Measurements from ENCODE around the gene SASS6. TPM values are rescaled to one million over a fixed set of nuclear protein-coding genes. Genes with fewer than 3 reads are reported as not detected.

SASS6 gene
- total RNA-seq, 1 experiment from 2014 or later: 9.0 TPM

DNA sequence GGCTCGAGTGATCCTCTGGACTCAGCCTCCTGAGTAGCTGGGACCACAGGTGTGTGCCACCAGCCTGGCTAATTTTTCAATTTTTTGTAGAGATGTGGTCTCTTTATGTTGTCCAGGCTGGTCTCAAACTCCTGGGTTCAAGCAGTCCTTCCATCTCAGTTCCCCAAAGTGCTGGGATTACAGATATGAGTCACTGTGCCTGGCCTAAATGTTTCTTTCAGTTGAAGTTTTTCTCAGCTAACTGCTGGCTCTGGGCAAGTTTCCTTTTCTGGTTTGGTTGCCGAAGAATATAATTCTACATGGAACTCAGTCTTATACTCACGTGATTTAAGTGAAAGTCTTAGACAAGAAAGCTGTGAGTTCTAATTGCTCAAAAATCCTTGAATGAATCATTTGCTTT is 57.0 kb downstream of the SASS6 start:
- BruUV-seq (replicated peaks): no TSS peak
- intact Hi-C loops (cut with micrococcal nuclease): no loop called here
- Histone ChIP-seq H4K20me1 (ENCODE audit: low read length) (no peaks in the 10 kb centered on the region), H3F3A (ENCODE audit: low read length, unreplicated experiment) (no peaks in the 10 kb centered on the region), H3K27ac (ENCODE audit: low read length) (no peak overlapping the region), H3K9me2 (replicated peaks; ENCODE audit: low read length) (no peaks in the 10 kb centered on the region), H3K9me3 (ENCODE audit: low read length) (no peaks in the 10 kb centered on the region), H3K4me3 (ENCODE audit: low read length) (no peak overlapping the region), H2AFZ (ENCODE audit: low read length) (no peak overlapping the region), H3K9ac (ENCODE audit: low read length) (no peak overlapping the region), H3K27me3 (ENCODE audit: low read length) (no peaks in the 10 kb centered on the region), H3K4me1 (ENCODE audit: insufficient read depth, low read length) (no peaks in the 10 kb centered on the region), H3K79me2 (ENCODE audit: low read length) (no peaks in the 10 kb centered on the region), H3K4me2 (ENCODE audit: low read length) (no peak overlapping the region), H3K36me3 (ENCODE audit: low read depth, low read length) (peaks cover 47% of the 10 kb centered on the region)
- DNase-seq: no peak
- TF ChIP-seq CTCF (conservative IDR thresholded peaks at IDR 0.05; ENCODE audit: low read depth, low read length): no peak
- no peak for TF ChIP-seq EZH2 (IDR thresholded peaks at IDR 0.05; ENCODE audit: low read length, unreplicated experiment)
- no peak for TF ChIP-seq EZH2phosphoT487 (IDR thresholded peaks at IDR 0.05; ENCODE audit: borderline replicate concordance, low read length)
- ATAC-seq: no peak
- ChIA-PET POLR2A (ENCODE audit: unreplicated experiment) (no interaction called here), CTCF (no interaction called here)

DNA sequence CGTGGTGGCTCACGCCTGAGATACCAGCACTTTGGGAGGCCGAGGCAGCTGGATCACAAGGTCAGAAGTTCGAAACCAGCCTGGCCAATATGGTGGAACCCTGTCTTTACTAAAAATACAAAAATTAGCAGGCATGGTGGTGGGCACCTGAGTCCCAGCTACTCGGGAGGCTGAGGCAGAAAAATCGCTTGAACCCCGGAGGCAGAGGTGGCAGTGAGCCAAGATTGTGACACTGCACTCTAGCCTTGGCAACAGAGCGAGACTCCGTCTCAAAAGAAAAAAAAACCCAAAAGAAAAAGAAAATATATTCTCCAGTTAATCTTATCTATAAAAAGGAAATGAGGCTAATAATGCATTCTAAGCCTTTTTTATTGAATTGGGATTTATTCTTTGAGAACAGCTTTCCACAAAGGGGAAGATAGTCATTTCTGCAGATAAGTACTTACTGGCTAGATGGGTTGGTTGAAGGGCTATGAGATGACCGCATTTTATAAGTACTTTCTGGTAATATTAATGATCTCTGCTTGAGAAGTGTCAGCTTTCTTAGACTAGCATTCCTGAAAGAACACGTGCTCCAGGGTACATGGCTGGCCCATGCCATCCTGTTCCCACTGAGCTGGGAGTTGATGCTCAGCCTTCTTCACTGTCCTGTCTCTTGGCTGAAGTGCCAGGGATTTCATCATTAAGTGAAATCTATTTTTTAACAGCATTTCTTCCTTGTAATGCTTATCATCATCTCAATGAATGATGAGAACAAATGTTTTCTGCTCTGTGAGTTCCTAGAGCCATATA is 57.9 kb downstream of the SASS6 start:
- Histone ChIP-seq H3K79me2 (ENCODE audit: low read length) (no peaks in the 10 kb centered on the region), H3K27ac (ENCODE audit: low read length) (no peak overlapping the region), H3K9me3 (ENCODE audit: low read length) (no peaks in the 10 kb centered on the region), H3K9me2 (replicated peaks; ENCODE audit: low read length) (no peaks in the 10 kb centered on the region), H3K27me3 (ENCODE audit: low read length) (no peaks in the 10 kb centered on the region), H3F3A (ENCODE audit: low read length, unreplicated experiment) (no peaks in the 10 kb centered on the region), H3K4me3 (ENCODE audit: low read length) (no peak overlapping the region), H2AFZ (ENCODE audit: low read length) (no peak overlapping the region), H3K4me2 (ENCODE audit: low read length) (no peak overlapping the region), H4K20me1 (ENCODE audit: low read length) (no peaks in the 10 kb centered on the region), H3K36me3 (ENCODE audit: low read depth, low read length) (peaks cover 44% of the 10 kb centered on the region), H3K9ac (ENCODE audit: low read length) (no peak overlapping the region), H3K4me1 (ENCODE audit: insufficient read depth, low read length) (no peaks in the 10 kb centered on the region)
- CTCF ChIA-PET: no interaction called here
- ATAC-seq: no peak
- BruUV-seq (replicated peaks): no TSS peak
- POLR2A ChIA-PET (ENCODE audit: unreplicated experiment): no interaction called here
- no peak for TF ChIP-seq EZH2 (IDR thresholded peaks at IDR 0.05; ENCODE audit: low read length, unreplicated experiment)
- no peak for TF ChIP-seq EZH2phosphoT487 (IDR thresholded peaks at IDR 0.05; ENCODE audit: borderline replicate concordance, low read length)
- TF ChIP-seq CTCF (conservative IDR thresholded peaks at IDR 0.05; ENCODE audit: low read depth, low read length): no peak
- DNase-seq: no peak
- intact Hi-C loops (cut with micrococcal nuclease): no loop called here

DNA sequence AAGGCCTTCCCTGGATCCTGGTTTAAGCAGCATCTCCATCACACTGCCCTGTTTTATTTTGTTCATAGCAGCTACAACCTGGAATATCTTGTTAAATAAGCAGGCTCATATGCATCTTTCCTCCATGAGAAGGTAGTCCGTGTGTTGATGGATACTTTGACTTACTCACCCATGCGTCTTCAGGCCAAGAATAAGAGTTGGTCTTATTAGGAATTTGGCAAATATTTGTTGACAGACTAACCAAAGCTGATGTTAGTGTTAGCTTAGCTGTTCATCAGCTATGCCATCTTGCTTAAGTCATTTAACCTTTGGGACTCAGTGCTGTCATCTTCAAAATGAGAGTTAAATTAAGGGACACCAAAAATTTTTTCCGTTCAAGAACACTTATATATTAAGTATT is 59.2 kb downstream of the SASS6 start:
- Histone ChIP-seq H3K4me2 (ENCODE audit: low read length) (no peak overlapping the region), H2AFZ (ENCODE audit: low read length) (no peak overlapping the region), H3F3A (ENCODE audit: low read length, unreplicated experiment) (no peaks in the 10 kb centered on the region), H3K79me2 (ENCODE audit: low read length) (no peaks in the 10 kb centered on the region), H3K9me3 (ENCODE audit: low read length) (no peaks in the 10 kb centered on the region), H3K4me1 (ENCODE audit: insufficient read depth, low read length) (no peaks in the 10 kb centered on the region), H3K27ac (ENCODE audit: low read length) (no peak overlapping the region), H3K27me3 (ENCODE audit: low read length) (no peaks in the 10 kb centered on the region), H3K4me3 (ENCODE audit: low read length) (no peak overlapping the region), H4K20me1 (ENCODE audit: low read length) (no peaks in the 10 kb centered on the region), H3K36me3 (ENCODE audit: low read depth, low read length) (peaks cover 50% of the 10 kb centered on the region), H3K9ac (ENCODE audit: low read length) (no peak overlapping the region), H3K9me2 (replicated peaks; ENCODE audit: low read length) (no peaks in the 10 kb centered on the region)
- CTCF ChIA-PET: no interaction called here
- intact Hi-C loops (cut with micrococcal nuclease): no loop called here
- DNase-seq (no peak), ATAC-seq (no peak)
- no peak for TF ChIP-seq CTCF (conservative IDR thresholded peaks at IDR 0.05; ENCODE audit: low read depth, low read length)
- no peak for TF ChIP-seq EZH2 (IDR thresholded peaks at IDR 0.05; ENCODE audit: low read length, unreplicated experiment)
- no peak for TF ChIP-seq EZH2phosphoT487 (IDR thresholded peaks at IDR 0.05; ENCODE audit: borderline replicate concordance, low read length)
- no TSS peak for BruUV-seq (replicated peaks)
- POLR2A ChIA-PET (ENCODE audit: unreplicated experiment): no interaction called here
